IMR-90 (cell line): Measurements from ENCODE around the gene TASL.

Experiments used
- CTCF ChIP-seq: conservative IDR thresholded peaks from 2 replicates; pipeline ENCODE4 v1.5.1; 2012; ENCODE audit warnings: mild to moderate bottlenecking, low read depth, low read length, improper control_type of control experiment
- MXI1 ChIP-seq: IDR thresholded peaks from 2 replicates; pipeline ENCODE4 v1.6.1; 2012; ENCODE audit warnings: low read depth, mild to moderate bottlenecking, low read length, moderate library complexity, borderline replicate concordance
- POLR2A ChIP-seq: IDR thresholded peaks from 2 replicates; pipeline ENCODE4 v1.6.1; 2012; ENCODE audit warnings: mild to moderate bottlenecking, low read depth, low read length
- RFX5 ChIP-seq: IDR thresholded peaks from 2 replicates; pipeline ENCODE4 v1.8.0; 2012; ENCODE audit warnings: low read depth, mild to moderate bottlenecking, low read length, moderate library complexity

GRCh38 chrX:30572678-30573077 is 4.9 kb downstream of the TASL start:
- TF ChIP-seq POLR2A (no peak), CTCF (no peak), MXI1 (no peak), RFX5 (no peak)
